ENCODE data around the gene B3GALT6.

GRCh38 chr1:1199961-1200875 lies 31.8 kb upstream of the B3GALT6 start:
- TF ChIP-seq MAX (IDR thresholded peaks at IDR 0.05): no peak
- no peak for TF ChIP-seq CTCF (IDR thresholded peaks at IDR 0.05; ENCODE audit: low read depth, low read length, missing input control)
- no peak for TF ChIP-seq RXRA (IDR thresholded peaks at IDR 0.05)
- TF ChIP-seq RAD21 (IDR thresholded peaks at IDR 0.05): no peak
- no peak for TF ChIP-seq SP1 (IDR thresholded peaks at IDR 0.05)
- no peak for TF ChIP-seq REST (IDR thresholded peaks at IDR 0.05)
- no peak for TF ChIP-seq TAF1 (conservative IDR thresholded peaks at IDR 0.05)
- TF ChIP-seq NR2F2 (IDR thresholded peaks at IDR 0.05): no peak
- no peak for TF ChIP-seq GABPA (IDR thresholded peaks at IDR 0.05 in 1 of 2, conservative IDR thresholded peaks at IDR 0.05 in 1 of 2)
- TF ChIP-seq ATF3 (IDR thresholded peaks at IDR 0.05): no peak
- no peak for TF ChIP-seq JUND (IDR thresholded peaks at IDR 0.05)
- TF ChIP-seq YY1 (IDR thresholded peaks at IDR 0.05): no peak
- TF ChIP-seq ZBTB33 (IDR thresholded peaks at IDR 0.05): no peak
- TF ChIP-seq FOXA2 (IDR thresholded peaks at IDR 0.05): no peak
